HG03139 (cell line): Measurements from ENCODE around the gene KDM4B.

Experiments
- ATAC-seq: cut with Tn5 transposase; IDR thresholded peaks from one replicate; pipeline ENCODE4 v1.9.1; 2021; ENCODE audit not compliant: unreplicated experiment

The KDM4B gene

DNA sequence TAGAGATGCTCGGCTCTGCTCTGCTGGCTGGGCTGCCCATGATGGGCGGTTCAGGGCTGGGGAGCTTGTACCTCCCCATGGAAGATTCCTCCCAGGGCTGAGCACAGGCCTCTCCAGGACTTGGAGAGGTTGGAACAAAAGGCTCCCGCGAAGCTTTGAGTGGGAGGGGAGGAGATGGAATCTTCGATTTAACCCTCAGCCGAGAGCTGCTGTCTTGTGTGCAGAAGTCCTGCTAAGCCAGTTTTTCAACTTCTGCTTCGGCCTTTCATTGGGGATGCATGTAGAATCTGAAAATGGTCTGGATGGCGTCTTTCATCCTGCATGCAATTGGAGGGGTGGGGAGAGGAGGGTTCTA, 163.3 kb downstream of the KDM4B start:
- no peak for ATAC-seq

GRCh38 chr19:5132698-5133651, 164.1 kb downstream of the KDM4B start:
- ATAC-seq, result no peak

DNA sequence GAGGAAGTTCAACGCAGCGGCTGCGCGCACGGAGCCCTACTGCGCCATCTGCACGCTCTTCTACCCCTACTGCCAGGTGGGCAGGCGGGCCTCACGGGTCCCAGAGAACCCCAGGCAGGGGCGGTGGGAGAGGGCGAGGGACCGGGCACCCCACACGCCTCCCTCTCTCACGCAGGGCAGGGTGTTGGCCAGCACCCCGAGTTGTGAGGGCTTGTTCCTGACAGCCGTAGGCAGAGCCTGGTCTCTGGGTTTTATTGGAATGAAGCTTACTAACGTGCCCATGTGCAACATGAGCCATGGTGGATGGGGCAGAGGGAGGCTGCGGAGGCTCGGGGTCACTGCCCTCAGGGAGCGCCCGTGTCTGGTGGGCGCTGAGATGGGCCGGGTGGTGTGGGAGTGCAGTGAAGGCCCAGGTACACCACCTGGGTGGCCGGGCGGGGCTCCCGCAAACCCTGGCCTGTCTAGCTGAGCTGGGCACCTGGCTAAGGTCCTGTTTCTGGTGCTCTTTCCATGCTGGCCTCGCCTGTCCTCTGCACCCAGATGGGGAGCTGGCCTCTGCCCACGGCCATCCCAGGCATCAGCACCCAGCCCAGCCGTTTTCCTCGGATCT, 165.2 kb downstream of the KDM4B start:
- no peak for ATAC-seq

DNA sequence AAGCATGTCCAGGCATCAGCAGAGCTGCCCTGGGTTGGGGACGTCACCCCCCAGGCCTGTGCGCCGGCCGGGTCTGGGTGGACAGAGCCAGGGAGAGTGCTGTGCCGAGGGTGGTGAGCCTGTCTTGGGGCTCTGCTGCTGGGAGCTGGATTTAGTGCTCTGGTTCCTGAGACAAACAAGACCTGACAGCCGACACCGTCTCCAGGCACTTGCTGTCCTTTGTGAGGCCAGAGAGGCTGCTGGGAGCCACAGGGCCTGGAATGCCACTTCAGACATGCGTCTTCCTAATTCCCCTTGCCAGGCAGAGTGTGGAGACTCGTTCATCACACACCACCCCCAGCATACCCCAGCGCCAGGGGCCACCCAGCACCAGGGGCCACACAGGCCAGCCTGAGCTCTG, 165.8 kb downstream of the KDM4B start:
- ATAC-seq, result no peak

DNA sequence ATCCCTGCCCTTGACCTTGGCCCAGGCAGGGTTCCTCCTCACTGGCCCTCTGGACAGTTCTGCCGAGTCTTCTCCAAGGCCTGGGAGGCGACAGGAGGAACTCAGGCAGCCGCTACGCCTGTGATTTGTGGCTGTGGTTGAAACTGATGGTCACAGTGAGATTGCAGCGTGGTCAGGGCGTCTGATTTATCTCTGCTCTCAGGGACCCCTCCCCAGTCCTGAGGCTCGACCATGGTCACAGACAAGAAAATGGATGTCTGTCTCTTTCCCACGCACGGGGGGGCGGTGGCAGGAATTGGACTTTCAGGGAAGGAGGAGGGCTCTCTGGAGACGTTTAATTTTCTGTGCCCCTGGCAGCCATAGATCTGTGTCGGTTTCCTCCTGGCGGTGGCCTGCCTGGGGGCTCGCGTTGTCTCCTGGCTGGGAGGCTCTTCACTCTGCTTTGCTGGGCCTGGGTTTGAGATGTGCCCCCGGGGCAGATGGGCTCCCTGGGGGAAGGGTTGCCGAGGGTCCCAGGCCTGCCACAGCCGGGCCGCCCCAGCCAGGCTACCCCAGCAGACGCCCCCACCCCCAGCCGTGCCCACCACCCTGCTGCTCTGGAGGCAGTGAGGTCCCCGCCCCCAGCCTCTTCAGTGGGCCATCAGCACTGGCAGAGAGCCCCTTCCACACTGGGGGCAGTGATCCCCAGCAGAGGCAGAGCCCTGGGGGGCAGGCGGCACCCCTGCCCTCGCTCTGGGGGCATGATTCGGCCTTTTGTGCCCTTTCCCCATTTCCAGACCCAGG, 167.4 kb downstream of the KDM4B start:
- no peak for ATAC-seq

GRCh38 chr19:5137114-5137513, 168.2 kb downstream of the KDM4B start:
- no peak for ATAC-seq

DNA sequence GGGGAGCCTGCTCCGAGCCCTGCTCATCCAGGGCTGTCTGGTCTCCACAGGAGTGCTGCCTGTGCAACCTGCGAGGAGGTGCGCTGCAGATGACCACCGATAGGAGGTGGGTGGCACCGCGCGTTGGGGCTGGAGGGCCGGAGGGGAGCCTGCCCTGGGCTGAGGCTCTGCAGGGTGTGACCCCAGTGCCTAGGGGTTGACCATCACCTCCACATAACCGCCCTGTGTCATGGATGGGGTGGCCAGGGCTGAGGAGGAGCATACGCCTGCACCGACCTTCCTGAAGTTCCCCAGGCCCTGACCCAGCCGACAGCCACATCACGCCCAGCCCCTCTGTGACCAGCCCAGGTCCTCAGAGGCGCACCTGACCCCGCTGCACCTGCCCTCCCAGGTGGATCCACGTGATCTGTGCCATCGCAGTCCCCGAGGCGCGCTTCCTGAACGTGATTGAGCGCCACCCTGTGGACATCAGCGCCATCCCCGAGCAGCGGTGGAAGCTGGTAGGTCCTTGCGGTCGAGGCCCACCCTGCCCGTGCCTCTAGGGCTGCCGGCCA, 168.7 kb downstream of the KDM4B start:
- ATAC-seq, result no peak

DNA sequence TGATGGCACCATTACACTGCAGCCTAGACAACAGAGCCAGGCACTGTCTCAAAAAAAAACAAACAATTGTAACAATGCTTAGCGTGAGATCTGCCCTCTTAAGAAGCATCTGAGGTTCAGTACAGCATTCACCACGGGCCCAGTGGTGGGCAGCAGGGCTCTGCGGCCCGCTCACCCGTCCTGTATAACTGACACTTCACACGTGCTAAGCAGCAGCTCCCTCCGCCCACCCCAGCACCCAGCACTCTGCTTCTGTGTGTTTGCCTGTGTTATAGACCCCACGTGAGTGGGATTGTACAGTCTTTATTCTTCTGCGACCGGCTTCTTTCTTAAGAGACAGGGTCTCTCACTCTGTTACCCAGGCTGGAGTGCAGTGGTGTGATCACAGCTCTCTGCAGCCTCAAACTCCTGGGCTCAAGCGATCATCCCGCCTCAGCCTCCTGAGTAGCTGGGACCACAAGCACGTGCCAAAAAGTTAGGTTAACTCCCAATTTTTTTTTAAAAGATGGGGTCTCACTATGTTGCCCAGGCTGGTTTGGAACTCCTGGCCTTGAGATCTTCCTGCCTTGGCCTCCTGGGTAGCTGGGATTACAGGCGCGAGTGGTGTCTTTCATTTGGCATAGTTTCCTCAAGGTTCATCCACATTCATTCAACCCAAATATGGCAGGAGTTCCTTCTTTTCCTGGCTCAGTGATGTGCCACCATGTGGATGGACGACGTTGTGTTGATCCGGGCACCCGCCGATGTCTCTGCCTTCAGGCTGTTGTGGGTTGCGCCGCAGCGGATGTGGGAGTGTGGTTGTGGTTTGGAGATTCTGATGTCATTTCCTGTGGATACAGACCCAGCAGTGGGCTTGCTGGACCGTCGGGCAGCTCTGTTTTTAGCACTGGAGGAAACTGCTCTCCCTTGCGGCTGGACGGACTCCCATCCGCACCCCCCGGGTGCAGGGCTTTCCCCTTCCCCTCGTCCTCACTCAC, 170.0 kb downstream of the KDM4B start:
- ATAC-seq, result no peak

DNA sequence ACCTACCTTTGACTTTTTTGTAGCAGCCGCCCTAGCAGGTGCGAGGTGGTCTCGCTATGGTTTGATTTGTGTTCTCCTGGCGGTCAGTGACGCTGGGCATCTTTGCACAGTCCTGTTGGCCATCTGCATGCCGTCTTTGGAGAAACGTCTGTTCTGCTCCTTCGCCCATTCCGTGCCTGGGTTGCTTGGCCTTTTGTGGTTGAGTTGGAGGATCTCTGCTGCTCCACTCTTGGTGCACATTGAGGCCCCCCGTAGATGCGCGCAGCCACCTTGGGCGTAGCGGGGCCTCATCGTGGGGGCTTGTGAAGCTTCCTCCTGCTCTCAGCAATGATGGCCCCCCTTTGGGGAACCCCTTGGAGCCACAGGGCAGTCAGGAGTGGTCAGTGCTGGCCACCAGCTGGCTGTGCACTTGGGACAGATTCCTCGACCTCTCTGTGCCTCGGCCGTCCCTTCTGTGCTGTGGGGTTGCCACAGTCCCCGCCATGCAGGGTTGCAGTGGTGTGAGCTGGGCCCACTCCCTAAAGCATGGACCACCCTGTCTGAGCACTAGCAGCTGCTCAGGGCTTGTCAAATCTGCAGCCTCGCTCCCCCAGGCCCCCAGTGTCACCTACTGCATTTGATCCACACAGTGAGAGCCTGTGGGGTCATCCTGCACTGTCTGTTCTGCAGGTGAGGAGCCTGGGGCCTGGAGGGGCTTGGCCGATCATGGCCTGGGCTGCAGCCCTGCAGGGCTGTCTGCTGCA, 170.8 kb downstream of the KDM4B start:
- ATAC-seq, result no peak

DNA sequence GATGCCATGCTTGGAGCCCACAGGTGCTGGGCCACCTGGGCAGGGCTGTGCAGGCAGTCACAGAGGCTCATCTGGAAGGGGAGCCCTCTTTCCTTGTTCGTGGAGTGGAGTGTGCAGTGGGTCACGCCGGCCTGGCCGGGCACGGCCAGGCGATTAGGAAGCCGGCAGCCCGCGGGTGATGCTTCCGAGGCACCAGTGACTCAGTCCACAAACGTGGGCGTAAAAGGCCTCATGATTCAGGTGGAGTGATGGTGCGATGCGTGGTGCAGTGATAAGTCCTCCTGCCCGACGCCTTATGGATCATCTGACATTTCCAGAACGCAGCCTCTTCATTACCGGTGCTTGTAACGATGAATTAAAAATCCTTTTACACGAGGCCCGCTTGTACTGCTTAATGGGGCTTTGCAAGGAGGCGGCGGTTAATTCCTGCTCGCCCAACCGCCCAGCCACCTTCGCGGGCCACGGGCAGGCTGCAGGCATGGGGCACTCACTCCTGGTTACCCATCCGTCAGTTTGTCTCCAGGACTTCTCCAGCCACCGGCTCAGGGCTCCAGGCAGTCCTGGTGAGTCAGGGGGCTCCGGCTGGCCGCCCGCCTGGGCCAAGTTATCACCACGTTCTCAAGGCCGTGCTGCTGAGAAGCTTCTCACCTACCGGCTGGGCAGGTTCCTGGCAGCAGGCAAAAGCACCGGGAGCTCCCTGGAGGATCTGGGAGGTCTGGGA, 172.4 kb downstream of the KDM4B start:
- ATAC-seq, result no peak

DNA sequence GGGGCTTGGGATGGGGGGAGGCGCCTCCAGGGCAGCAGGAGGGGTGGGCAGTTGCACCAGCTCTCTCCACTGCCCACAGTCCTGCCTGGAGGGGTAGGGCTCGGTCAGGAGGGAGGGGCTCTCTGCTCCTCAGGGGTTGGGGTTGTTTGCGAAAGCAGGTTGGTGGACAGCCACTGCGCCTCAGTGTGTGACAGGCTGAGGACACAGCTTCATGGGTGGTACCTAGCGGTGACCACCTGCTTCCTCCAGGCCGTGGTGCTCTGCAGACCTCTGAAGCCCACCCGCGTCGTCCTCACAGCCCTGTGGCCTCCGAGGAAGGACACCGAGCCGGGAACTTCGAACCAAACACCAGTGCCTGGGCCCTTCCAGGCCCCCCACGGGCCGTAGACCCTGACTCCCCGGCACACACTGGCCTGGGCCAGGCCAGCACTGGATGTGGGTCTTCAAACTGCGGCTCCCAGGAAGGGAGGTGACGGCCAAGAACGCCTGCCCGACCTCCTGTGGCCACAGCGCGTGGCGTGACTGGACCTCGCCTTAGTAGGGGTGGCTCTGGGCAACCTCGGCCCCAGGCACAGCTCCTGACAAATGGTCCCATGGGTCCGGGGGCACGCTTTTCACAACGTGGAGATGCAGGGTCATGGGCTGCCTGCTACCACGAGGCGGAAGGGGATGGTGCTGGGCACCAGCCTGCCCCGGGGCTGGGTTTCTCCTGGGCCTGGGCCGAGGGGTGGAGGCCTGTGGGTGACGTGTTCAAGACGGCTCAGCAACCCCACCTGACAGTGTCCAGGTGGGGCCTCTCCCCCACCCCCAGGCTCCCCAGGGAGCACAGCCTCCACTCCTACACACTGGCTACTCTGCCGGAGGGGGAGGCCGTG, 173.2 kb downstream of the KDM4B start:
- ATAC-seq, result no peak

DNA sequence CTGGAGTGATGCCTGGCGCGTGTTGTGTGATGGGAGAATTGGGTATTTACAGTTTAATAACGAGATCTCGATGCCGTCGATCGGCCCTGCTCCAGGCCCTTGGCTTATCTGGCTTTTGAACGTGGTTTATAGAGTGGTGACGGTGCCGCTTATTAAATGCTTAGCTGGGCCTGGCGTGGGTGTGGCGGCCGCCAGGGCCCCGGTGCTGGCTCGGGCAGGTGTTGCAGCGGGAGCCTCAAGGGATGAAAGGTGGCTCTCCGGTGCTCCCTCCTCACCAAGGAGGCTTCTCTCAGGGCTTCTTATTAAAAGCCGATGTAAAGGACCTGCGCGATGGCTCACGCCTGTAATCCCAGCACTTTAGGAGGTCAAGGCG, 173.8 kb downstream of the KDM4B start:
- no peak for ATAC-seq

- no peak for ATAC-seq
These were observed 174.8 kb downstream of the KDM4B start for GRCh38 chr19:5143471-5144411.

DNA sequence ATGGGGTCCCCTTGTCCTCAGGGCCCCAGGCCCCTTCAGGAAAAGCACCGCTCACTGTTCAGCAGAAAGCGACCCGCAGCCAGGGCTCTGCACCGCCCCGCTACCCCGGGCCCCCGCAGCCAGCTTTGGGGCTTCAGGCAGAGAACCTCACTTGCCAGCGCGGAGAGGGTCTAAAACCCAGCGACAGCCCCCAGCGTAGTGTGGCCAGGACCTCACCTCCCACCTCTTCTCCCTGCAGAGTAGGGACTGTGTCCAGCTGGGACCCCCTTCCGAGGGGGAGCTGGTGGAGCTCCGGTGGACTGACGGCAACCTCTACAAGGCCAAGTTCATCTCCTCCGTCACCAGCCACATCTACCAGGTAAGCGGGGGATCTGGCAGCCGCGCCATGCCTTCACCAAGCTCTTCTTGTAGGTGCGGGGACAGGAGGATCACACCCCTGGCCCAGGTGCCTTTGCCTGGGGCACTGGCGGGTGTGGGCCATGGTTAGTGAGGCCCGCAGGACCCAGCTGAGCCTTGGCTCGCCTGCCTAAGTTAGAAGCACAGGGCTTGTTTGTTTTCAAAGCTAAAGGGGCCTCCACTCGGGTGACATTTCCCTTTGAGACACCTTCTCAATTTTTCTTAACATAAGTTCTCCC, 175.7 kb downstream of the KDM4B start:
- no peak for ATAC-seq

GRCh38 chr19:5145521-5146511, 176.9 kb downstream of the KDM4B start:
- ATAC-seq, result no peak
